ENCODE data around the gene PPP1R3F. TPM values are rescaled to one million over a fixed set of nuclear protein-coding genes. Genes with fewer than 3 reads are reported as not detected.
A peak's percentile ranks its signal among the peaks of the same experiment; 100 is the strongest.
"Not testable (repeated sequence)": the region's sequence is repeated elsewhere in the genome, so short reads cannot be mapped to it uniquely, and the experiment has no call there.

PPP1R3F gene
- total RNA-seq, 1 donor from 2014 or later, result 13.1 TPM

GRCh38 chrX:49308604-49309269, 39.1 kb downstream of the PPP1R3F start:
- no peak for TF ChIP-seq CTCF (conservative IDR thresholded peaks at IDR 0.05)
- H3K9me3 Mint-ChIP-seq, result peaks cover 5% of the 10 kb centered on the region
- no peaks in the 10 kb centered on the region for H3K36me3 Mint-ChIP-seq (ENCODE audit: low read depth)
- H3K4me1 Mint-ChIP-seq, result peaks cover 21% of the 10 kb centered on the region
- peaks cover 13% of the 10 kb centered on the region for H3K27me3 Mint-ChIP-seq (ENCODE audit: low read depth)
- no peak overlapping the region for H3K27ac Mint-ChIP-seq (ENCODE audit: unreplicated experiment)
- no peak overlapping the region for H3K4me3 Mint-ChIP-seq
- no peak for DNase-seq (ENCODE audit: low read depth, low spot score)

- Mint-ChIP-seq H3K36me3 (ENCODE audit: low read depth) (no peaks in the 10 kb centered on the region), H3K4me3 (no peak overlapping the region), H3K27me3 (ENCODE audit: low read depth) (peaks cover 13% of the 10 kb centered on the region), H3K9me3 (peaks cover 5% of the 10 kb centered on the region), H3K4me1 (peaks cover 21% of the 10 kb centered on the region), H3K27ac (ENCODE audit: unreplicated experiment) (peak overlapping the region; percentile 57)
- no peak for TF ChIP-seq CTCF (conservative IDR thresholded peaks at IDR 0.05)
- no peak for DNase-seq (ENCODE audit: low read depth, low spot score)
Observed at GRCh38 chrX:49309401-49309981, 39.9 kb downstream of the PPP1R3F start.

GRCh38 chrX:49310371-49310770, 40.8 kb downstream of the PPP1R3F start:
- peaks cover 13% of the 10 kb centered on the region for H3K27me3 Mint-ChIP-seq (ENCODE audit: low read depth)
- H3K36me3 Mint-ChIP-seq (ENCODE audit: low read depth), result no peaks in the 10 kb centered on the region
- no peak for TF ChIP-seq CTCF (conservative IDR thresholded peaks at IDR 0.05)
- H3K4me3 Mint-ChIP-seq, result no peak overlapping the region
- H3K9me3 Mint-ChIP-seq, result peaks cover 5% of the 10 kb centered on the region
- no peak overlapping the region for H3K27ac Mint-ChIP-seq (ENCODE audit: unreplicated experiment)
- DNase-seq (ENCODE audit: low read depth, low spot score), result no peak
- H3K4me1 Mint-ChIP-seq, result peaks cover 21% of the 10 kb centered on the region

- TF ChIP-seq CTCF (conservative IDR thresholded peaks at IDR 0.05), result no peak
- H3K9me3 Mint-ChIP-seq, result peaks cover 5% of the 10 kb centered on the region
- H3K27ac Mint-ChIP-seq (ENCODE audit: unreplicated experiment), result no peak overlapping the region
- no peak for DNase-seq (ENCODE audit: low read depth, low spot score)
- peaks cover 21% of the 10 kb centered on the region for H3K4me1 Mint-ChIP-seq
- no peaks in the 10 kb centered on the region for H3K36me3 Mint-ChIP-seq (ENCODE audit: low read depth)
- peaks cover 13% of the 10 kb centered on the region for H3K27me3 Mint-ChIP-seq (ENCODE audit: low read depth)
- H3K4me3 Mint-ChIP-seq, result no peak overlapping the region
Observed at GRCh38 chrX:49312176-49312575, 42.6 kb downstream of the PPP1R3F start.

GRCh38 chrX:49316085-49316484, 46.5 kb downstream of the PPP1R3F start:
- H3K36me3 Mint-ChIP-seq (ENCODE audit: low read depth), result no peaks in the 10 kb centered on the region
- TF ChIP-seq CTCF (conservative IDR thresholded peaks at IDR 0.05), result no peak
- no peaks in the 10 kb centered on the region for H3K4me1 Mint-ChIP-seq
- H3K9me3 Mint-ChIP-seq, result no peaks in the 10 kb centered on the region
- no peaks in the 10 kb centered on the region for H3K27me3 Mint-ChIP-seq (ENCODE audit: low read depth)
- H3K27ac Mint-ChIP-seq (ENCODE audit: unreplicated experiment), result no peak overlapping the region
- DNase-seq (ENCODE audit: low read depth, low spot score), result no peak
- no peak overlapping the region for H3K4me3 Mint-ChIP-seq

- not testable (repeated sequence) for H3K9me3 Mint-ChIP-seq; H3K27me3 Mint-ChIP-seq (ENCODE audit: low read depth); H3K27ac Mint-ChIP-seq (ENCODE audit: unreplicated experiment); DNase-seq (ENCODE audit: low read depth, low spot score); H3K4me1 Mint-ChIP-seq; H3K4me3 Mint-ChIP-seq; H3K36me3 Mint-ChIP-seq (ENCODE audit: low read depth)
Observed at GRCh38 chrX:49321737-49322136, 52.1 kb downstream of the PPP1R3F start, which contains the start of gene GAGE12J. TSS of gene GAGE12J (plus strand) at chrX:49322037. CDS start at chrX:49323194, 1,157 bp downstream.

- H3K9me3 Mint-ChIP-seq; H3K36me3 Mint-ChIP-seq (ENCODE audit: low read depth); DNase-seq (ENCODE audit: low read depth, low spot score); H3K27ac Mint-ChIP-seq (ENCODE audit: unreplicated experiment); H3K4me3 Mint-ChIP-seq; H3K4me1 Mint-ChIP-seq; H3K27me3 Mint-ChIP-seq (ENCODE audit: low read depth): not testable (repeated sequence)
Observed at GRCh38 chrX:49322266-49322665, 52.7 kb downstream of the PPP1R3F start.

GRCh38 chrX:49323735-49324134, 54.1 kb downstream of the PPP1R3F start:
- not testable (repeated sequence) for DNase-seq (ENCODE audit: low read depth, low spot score); H3K9me3 Mint-ChIP-seq; H3K27ac Mint-ChIP-seq (ENCODE audit: unreplicated experiment); H3K27me3 Mint-ChIP-seq (ENCODE audit: low read depth); H3K36me3 Mint-ChIP-seq (ENCODE audit: low read depth); H3K4me1 Mint-ChIP-seq; H3K4me3 Mint-ChIP-seq

GRCh38 chrX:49330421-49330820, 60.8 kb downstream of the PPP1R3F start:
- not testable (repeated sequence) for H3K27ac Mint-ChIP-seq (ENCODE audit: unreplicated experiment); H3K36me3 Mint-ChIP-seq (ENCODE audit: low read depth); H3K4me3 Mint-ChIP-seq

More at GRCh38 chrX:49330421-49330820, 60.8 kb downstream of the PPP1R3F start:
- not testable (repeated sequence) for H3K27me3 Mint-ChIP-seq (ENCODE audit: low read depth); H3K4me1 Mint-ChIP-seq; H3K9me3 Mint-ChIP-seq; DNase-seq (ENCODE audit: low read depth, low spot score)

Measured in neural crest cell (in vitro differentiated cells).